Osteoblast (primary cell): ENCODE data around the gene DDX42. TPM values are rescaled to one million over a fixed set of nuclear protein-coding genes. Genes with fewer than 3 reads are reported as not detected.

Source experiments
- DNase-seq: peaks from one replicate; pipeline ENCODE4 v3.0.0; 2011; ENCODE audit warnings: low spot score, mixed read lengths; ENCODE audit not compliant: insufficient read length; ENCODE audit errors: missing footprints
- H2AFZ ChIP-seq: 2 replicates; pipeline ENCODE4 v1.6.0; 2011; ENCODE audit warnings: mild to moderate bottlenecking, low read length
- H3K27ac ChIP-seq: 2 replicates; pipeline ENCODE4 v1.5.1; 2011; ENCODE audit warnings: mild to moderate bottlenecking, low read depth, low read length, moderate library complexity
- H3K27me3 ChIP-seq: 2 replicates; pipeline ENCODE4 v1.6.0; 2012; ENCODE audit warnings: mild to moderate bottlenecking, control low read depth, inconsistent platforms, low read length, moderate library complexity; ENCODE audit not compliant: insufficient read depth
- H3K36me3 ChIP-seq: 2 replicates; pipeline ENCODE4 v1.5.1; 2011; ENCODE audit warnings: mild to moderate bottlenecking, low read length, control low read depth, moderate library complexity; ENCODE audit not compliant: insufficient read depth
- H3K4me1 ChIP-seq: 2 replicates; pipeline ENCODE4 v1.5.1; 2011; ENCODE audit warnings: mild to moderate bottlenecking, low read length, control low read depth, moderate library complexity; ENCODE audit not compliant: insufficient read depth
- H3K4me2 ChIP-seq: 2 replicates; pipeline ENCODE4 v1.6.0; 2011; ENCODE audit warnings: mild to moderate bottlenecking, low read length; ENCODE audit not compliant: insufficient read depth
- H3K4me3 ChIP-seq: fragments of 200-600 bp; sonication (generic); 3 replicates; pipeline ENCODE4 v1.5.1; 2012; ENCODE audit warnings: mild to moderate bottlenecking, low read length, inconsistent platforms; ENCODE audit not compliant: insufficient read depth
- H3K79me2 ChIP-seq: 2 replicates; pipeline ENCODE4 v1.6.0; 2012; ENCODE audit warnings: mild to moderate bottlenecking, low read length, control low read depth, inconsistent platforms; ENCODE audit not compliant: insufficient read depth
- H3K9me3 ChIP-seq: 2 replicates; pipeline ENCODE4 v1.5.1; 2011; ENCODE audit warnings: low read depth, low read length, control low read depth
- H4K20me1 ChIP-seq: 2 replicates; pipeline ENCODE4 v1.6.0; 2012; ENCODE audit warnings: mild to moderate bottlenecking, low read length, control low read depth; ENCODE audit not compliant: insufficient read depth
- total RNA-seq: library from RNA; depleted of rRNA; stranded (reverse); fragments of >200 nt; gene quantifications from 2 replicates; pipeline ENCODE4 v1.2.3, GENCODE V29; 2012
- TF ChIP-seq, protein P1 (sequence below): IDR thresholded peaks from 2 replicates; pipeline ENCODE4 v1.5.1; 2011; ENCODE audit warnings: mild to moderate bottlenecking, low read depth, low read length, moderate library complexity; ENCODE audit errors: extremely low read depth

Gene DDX42
- total RNA-seq, 1 donor, result 77.4 TPM

DNA sequence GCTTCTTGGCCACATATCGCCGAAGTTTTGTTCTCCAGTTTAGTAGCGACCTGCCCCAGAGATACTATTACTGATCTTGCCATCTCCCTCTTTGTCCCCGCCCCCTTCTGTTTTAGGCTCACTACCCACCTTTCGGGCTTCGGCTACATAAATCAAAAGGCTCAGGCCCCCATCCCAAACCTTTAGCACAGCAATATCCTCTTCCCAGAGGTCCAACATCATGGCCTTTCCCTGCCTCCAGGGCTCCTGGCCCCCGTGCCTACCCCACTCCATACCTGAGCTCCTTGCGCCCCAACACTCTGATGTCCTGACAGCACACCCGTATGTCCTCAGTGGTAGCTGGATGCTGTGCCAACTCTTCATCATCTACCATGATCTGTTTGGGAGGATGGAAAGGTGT, 50.4 kb downstream of the DDX42 start:
- no peak overlapping the region for H3K4me2 ChIP-seq
- no peaks in the 10 kb centered on the region for H3K9me3 ChIP-seq
- H3K27me3 ChIP-seq, result no peaks in the 10 kb centered on the region
- H3K27ac ChIP-seq, result no peak overlapping the region
- peaks cover 24% of the 10 kb centered on the region for H4K20me1 ChIP-seq
- H3K36me3 ChIP-seq, result peaks cover 66% of the 10 kb centered on the region
- H3K4me3 ChIP-seq, result no peak overlapping the region
- H3K79me2 ChIP-seq, result peaks cover 71% of the 10 kb centered on the region
- peaks cover 21% of the 10 kb centered on the region for H3K4me1 ChIP-seq
- TF ChIP-seq, protein P1, sequence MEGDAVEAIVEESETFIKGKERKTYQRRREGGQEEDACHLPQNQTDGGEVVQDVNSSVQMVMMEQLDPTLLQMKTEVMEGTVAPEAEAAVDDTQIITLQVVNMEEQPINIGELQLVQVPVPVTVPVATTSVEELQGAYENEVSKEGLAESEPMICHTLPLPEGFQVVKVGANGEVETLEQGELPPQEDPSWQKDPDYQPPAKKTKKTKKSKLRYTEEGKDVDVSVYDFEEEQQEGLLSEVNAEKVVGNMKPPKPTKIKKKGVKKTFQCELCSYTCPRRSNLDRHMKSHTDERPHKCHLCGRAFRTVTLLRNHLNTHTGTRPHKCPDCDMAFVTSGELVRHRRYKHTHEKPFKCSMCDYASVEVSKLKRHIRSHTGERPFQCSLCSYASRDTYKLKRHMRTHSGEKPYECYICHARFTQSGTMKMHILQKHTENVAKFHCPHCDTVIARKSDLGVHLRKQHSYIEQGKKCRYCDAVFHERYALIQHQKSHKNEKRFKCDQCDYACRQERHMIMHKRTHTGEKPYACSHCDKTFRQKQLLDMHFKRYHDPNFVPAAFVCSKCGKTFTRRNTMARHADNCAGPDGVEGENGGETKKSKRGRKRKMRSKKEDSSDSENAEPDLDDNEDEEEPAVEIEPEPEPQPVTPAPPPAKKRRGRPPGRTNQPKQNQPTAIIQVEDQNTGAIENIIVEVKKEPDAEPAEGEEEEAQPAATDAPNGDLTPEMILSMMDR, result no peak
- no peak overlapping the region for H2AFZ ChIP-seq
- DNase-seq, result peak; percentile 43

GRCh38 chr17:63826468-63827001, 52.6 kb downstream of the DDX42 start:
- Histone ChIP-seq H3K4me1 (peaks cover 21% of the 10 kb centered on the region), H3K36me3 (peaks cover 68% of the 10 kb centered on the region), H2AFZ (peak overlapping the region; percentile 98), H3K4me2 (peak overlapping the region; percentile 96), H3K9me3 (no peaks in the 10 kb centered on the region), H3K4me3 (peak overlapping the region; percentile 97), H4K20me1 (peaks cover 26% of the 10 kb centered on the region), H3K27ac (peak overlapping the region; percentile 99), H3K79me2 (peaks cover 73% of the 10 kb centered on the region), H3K27me3 (no peaks in the 10 kb centered on the region)
- TF ChIP-seq, protein P1, result no peak
- DNase-seq, result peak; percentile 90

DNA sequence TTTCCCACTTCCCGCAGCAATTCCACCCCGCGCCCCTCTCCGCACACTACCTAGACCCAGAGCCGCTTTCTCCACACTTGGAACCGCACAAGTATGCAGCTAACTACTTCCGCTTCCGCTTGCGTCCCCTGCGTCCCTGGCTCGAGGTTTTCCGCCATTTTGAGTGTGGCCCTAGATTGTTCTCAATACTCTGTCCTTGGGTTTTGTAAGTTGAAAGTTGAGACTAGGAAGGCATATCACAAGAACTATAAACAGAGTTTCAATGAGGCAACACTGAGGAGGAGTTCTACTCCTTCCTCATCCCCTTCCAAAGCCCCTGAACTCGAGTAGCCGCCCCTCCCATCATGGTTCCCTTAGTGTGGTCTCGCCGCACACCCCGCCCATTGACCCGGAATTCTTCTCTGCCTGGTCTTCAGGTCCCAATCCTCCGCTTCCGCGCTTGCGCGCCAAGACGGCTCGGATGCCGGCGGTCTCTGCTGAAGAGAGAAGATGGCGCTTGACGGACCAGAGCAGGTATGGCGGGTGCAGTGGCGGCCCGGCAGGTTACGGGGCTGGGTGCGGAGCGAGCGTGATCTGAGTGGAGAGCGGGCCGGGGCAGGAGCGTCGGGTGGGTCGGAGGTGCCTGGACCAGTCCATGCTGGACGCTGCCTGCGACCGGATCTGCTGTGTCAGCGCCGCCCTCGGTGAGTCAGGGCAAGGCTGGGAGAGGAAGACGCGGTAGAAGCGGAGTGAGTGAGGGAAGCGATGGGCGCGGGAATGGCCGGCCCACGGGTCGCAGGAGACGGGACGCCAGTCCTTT, 53.2 kb downstream of the DDX42 start, which contains the start of the genes FTSJ3 and PSMC5:
TSS of gene FTSJ3 (minus strand) at position 662 of the 799 bp plus-strand sequence. CDS start 761 bp downstream, outside the sequence.
TSS of gene PSMC5 (plus strand) at position 430 of the 799 bp plus-strand sequence. CDS start at position 490, 60 bp downstream.
- Histone ChIP-seq H3K36me3 (peaks cover 68% of the 10 kb centered on the region), H3K4me2 (peak within 1 kb of the TSS; percentile 96), H3K27me3 (no peaks in the 10 kb centered on the region), H3K79me2 (peaks cover 69% of the 10 kb centered on the region), H3K27ac (peak within 1 kb of the TSS; percentile 99), H2AFZ (peak within 1 kb of the TSS; percentile 98), H3K9me3 (no peaks in the 10 kb centered on the region), H4K20me1 (peaks cover 22% of the 10 kb centered on the region), H3K4me1 (peaks cover 21% of the 10 kb centered on the region), H3K4me3 (peak within 1 kb of the TSS; percentile 97)
- DNase-seq, result peak; percentile 98
- TF ChIP-seq, protein P1, result no peak

DNA sequence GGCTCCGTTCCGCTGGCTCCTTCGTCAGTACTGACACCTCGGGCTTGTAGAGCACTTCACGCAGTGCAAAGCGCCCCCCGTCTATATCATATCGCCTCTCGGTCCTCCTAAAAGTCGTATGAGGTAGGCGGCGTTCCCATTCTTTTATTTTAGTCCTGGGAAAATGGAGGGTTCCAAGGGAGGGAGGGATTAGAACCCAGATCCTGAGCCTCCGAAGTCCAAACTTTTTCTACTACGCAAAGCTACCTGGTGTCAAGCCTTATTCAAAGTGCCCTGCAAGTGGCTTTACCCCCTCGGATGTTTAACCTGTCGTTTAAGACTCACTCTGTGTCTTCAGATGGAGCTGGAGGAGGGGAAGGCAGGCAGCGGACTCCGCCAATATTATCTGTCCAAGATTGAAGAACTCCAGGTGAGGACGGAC, 53.8 kb downstream of the DDX42 start:
- no peak for DNase-seq
- peaks cover 21% of the 10 kb centered on the region for H3K4me1 ChIP-seq
- peaks cover 66% of the 10 kb centered on the region for H3K79me2 ChIP-seq
- H3K27me3 ChIP-seq, result no peaks in the 10 kb centered on the region
- TF ChIP-seq, protein P1, result no peak
- peaks cover 22% of the 10 kb centered on the region for H4K20me1 ChIP-seq
- no peaks in the 10 kb centered on the region for H3K9me3 ChIP-seq
- H3K27ac ChIP-seq, result peak overlapping the region; percentile 99
- peaks cover 68% of the 10 kb centered on the region for H3K36me3 ChIP-seq
- H2AFZ ChIP-seq, result peak overlapping the region; percentile 98
- H3K4me3 ChIP-seq, result peak overlapping the region; percentile 97
- peak overlapping the region; percentile 96 for H3K4me2 ChIP-seq
